GM12801 (cell line): Measurements from ENCODE around the gene MRPS18A.

ENCODE experiments used
- CTCF ChIP-seq: IDR thresholded peaks from one replicate; pipeline ENCODE4 v1.5.1; 2011; ENCODE audit warnings: control low read depth; ENCODE audit not compliant: insufficient read length; ENCODE audit errors: extremely low read depth

MRPS18A gene

GRCh38 chr6:43671011-43671800, 16.4 kb downstream of the MRPS18A start:
- no peak for TF ChIP-seq CTCF

GRCh38 chr6:43670623-43670986, 17.0 kb downstream of the MRPS18A start:
- TF ChIP-seq CTCF = no peak

- TF ChIP-seq CTCF = no peak
Measured at GRCh38 chr6:43669922-43670622, 17.5 kb downstream of the MRPS18A start.

GRCh38 chr6:43669050-43669921, 18.3 kb downstream of the MRPS18A start:
- no peak for TF ChIP-seq CTCF

GRCh38 chr6:43668151-43669028, 19.2 kb downstream of the MRPS18A start:
- no peak for TF ChIP-seq CTCF

GRCh38 chr6:43667245-43668150, 20.1 kb downstream of the MRPS18A start:
- no peak for TF ChIP-seq CTCF
